ENCODE results near the gene APOBEC3H. TPM values are rescaled to one million over a fixed set of nuclear protein-coding genes. Genes with fewer than 3 reads are reported as not detected.
A peak's percentile ranks its signal among the peaks of the same experiment; 100 is the strongest.

The APOBEC3H gene
- total and polyA plus RNA-seq, 12 donors, result 0.06 to 1.9 (median 0.61) TPM; not detected in 8

DNA sequence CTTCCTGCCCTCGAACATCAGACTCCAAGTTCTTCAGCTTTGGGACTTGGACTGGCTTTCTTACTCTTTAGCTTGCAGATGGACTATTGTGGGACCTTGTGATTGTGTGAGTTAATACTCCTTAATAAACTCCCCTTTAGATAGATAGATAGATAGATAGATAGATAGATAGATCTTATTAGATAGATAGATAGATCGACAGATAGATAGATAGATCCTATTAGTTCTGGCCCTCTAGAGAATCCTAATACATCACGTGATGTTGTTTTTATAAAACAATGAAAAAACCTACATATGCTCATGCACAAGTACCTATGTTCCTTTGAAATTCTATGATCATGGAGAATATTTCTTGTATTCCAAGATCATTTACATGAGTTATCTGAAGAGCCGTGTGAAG, 23.9 kb downstream of the APOBEC3H start:
- Histone ChIP-seq H3K4me3 (no peak overlapping the region), H3K27me3 (peaks cover 0 to 21% (median 0%) of the 10 kb centered on the region in 7 donors), H3K9me3 (no peaks in the 10 kb centered on the region), H3K36me3 (no peaks in the 10 kb centered on the region), H3K27ac (no peak overlapping the region), H3K4me1 (peaks cover 0 to 6% (median 0%) of the 10 kb centered on the region in 9 donors)
- 86 to 89% methylated on average over 4 of the region's 4 CpGs for WGBS, 2 donors
- no peak for DNase-seq
- no peak for ATAC-seq
- no peak for TF ChIP-seq CTCF (IDR thresholded peaks at IDR 0.05)
- intact Hi-C loops (cut with DNase I), result loop anchor here in 7 of 10 donors (5.0 to 10.0 kb wide), 6 partner anchors 114 to 356 kb away; partner anchors contain the start of gene CBX6 (in 1 of the 7)

DNA sequence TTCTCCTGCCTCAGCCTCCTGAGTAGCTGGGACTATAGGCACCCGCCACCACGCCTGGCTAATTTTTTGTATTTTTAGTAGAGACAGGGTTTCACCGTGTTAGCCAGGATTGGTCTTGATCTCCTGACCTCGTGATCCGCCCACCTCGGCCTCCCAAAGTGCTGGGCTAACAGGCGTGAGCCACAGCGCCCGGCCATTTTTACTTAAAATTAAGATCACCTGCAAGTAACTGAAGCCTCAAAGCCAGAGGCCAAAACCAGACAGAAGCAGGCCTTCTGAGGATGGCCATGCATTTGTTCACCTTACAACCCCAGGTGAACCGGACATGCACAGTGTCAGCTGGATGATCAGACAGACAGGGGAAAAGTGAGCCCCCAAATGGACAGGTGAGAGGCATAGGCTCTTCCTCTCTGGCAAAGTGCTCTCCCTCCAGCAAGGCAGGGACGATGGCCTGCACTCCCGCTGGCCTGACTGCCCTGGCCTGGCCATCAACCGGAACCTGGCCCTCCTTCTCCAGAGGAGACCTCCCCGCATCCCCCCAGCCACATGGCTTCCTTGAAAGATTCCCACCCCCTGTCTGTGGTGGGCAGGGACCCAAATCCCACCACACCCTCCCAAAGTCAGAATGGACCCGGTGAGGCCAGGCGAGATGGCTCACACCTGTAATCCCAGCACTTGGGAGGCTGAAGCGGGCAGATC, 25.9 kb downstream of the APOBEC3H start:
- peaks cover 0 to 6% (median 0%) of the 10 kb centered on the region in 9 donors for H3K4me1 ChIP-seq
- TF ChIP-seq CTCF (IDR thresholded peaks at IDR 0.05), result no peak
- no peak overlapping the region for H3K4me3 ChIP-seq
- ATAC-seq (no peak), DNase-seq (no peak)
- no peaks in the 10 kb centered on the region for H3K9me3 ChIP-seq
- intact Hi-C loops (cut with DNase I), result loop anchor here in 8 of 10 donors (2.0 to 10.0 kb wide), 7 partner anchors 116 to 358 kb away; partner anchors contain the start of gene CBX6 (in 1 of the 8)
- no peak overlapping the region for H3K27ac ChIP-seq
- no peaks in the 10 kb centered on the region for H3K36me3 ChIP-seq
- WGBS, 2 donors, result 92 to 96% methylated on average over 17 of the region's 17 CpGs
- H3K27me3 ChIP-seq, result peaks cover 0 to 5% (median 0%) of the 10 kb centered on the region in 7 donors

DNA sequence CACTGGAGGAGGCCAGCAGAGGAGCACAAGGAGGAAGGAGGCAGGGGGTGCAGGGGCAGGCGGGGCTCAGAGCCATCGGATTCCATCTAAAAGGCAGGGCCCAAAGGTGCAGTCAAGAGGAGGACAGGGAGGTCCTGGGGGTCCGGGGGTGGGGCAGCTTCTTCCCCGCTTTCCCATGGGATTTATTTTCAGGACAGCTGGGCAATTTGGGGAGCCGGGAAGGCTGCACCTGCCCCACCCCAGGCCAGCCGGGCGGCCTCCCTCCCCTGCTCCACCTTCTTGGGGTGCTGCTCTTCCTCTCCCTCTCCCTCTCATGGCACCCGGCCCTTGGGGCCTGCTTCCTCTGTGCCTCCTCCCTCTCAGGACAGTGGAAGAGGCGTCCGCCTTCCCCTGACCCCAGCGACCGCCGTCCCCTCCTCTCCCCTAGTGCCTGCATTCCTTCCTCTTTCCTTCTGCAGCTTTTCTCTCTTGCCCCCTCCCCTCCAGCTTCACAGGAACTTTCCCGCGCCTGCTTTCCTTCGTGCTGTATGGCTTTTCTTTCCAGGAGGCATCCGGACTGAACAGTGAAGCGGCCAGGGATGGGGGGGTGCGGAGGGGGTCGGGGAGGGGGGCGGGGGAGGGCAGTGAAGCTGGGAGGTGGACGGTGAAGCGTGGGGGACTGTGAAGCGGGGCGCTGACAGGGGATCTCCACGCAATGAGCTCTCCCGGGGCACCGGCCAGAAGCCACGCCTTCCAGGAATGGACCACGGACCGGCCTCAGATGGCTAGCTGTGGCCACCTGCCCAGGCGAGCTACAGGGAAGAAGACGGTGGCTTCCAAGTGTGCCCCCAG, 26.9 kb downstream of the APOBEC3H start:
- H3K4me1 ChIP-seq, result peaks cover 0 to 2% (median 0%) of the 10 kb centered on the region in 9 donors

More for the DNA sequence above, 26.9 kb downstream of the APOBEC3H start:
- no peak overlapping the region for H3K27ac ChIP-seq
- no peak for TF ChIP-seq CTCF (IDR thresholded peaks at IDR 0.05)
- H3K27me3 ChIP-seq, result no peaks in the 10 kb centered on the region
- WGBS, 2 donors, result 27 to 34% methylated on average over 29 to 33 of the region's 33 CpGs
- ATAC-seq, result peak in 3 of 8 donors; percentile 23 to 35 (median 32)
- H3K4me3 ChIP-seq, result no peak overlapping the region
- H3K36me3 ChIP-seq, result no peaks in the 10 kb centered on the region
- no peak for DNase-seq
- intact Hi-C loops (cut with DNase I), result loop anchor here in 8 of 10 donors (2.0 to 10.0 kb wide), 8 partner anchors 117 to 359 kb away; partner anchors contain the start of gene CBX6 (in 1 of the 8)
- H3K9me3 ChIP-seq, result no peaks in the 10 kb centered on the region

All from heart right ventricle (tissue), 16 donors.